Measurements from ENCODE around the gene TPGS1. TPM values are rescaled to one million over a fixed set of nuclear protein-coding genes. Genes with fewer than 3 reads are reported as not detected.

TPGS1 gene
- total RNA-seq, 2 experiments from 2014 or later, result 6.4 to 8.4 TPM

DNA sequence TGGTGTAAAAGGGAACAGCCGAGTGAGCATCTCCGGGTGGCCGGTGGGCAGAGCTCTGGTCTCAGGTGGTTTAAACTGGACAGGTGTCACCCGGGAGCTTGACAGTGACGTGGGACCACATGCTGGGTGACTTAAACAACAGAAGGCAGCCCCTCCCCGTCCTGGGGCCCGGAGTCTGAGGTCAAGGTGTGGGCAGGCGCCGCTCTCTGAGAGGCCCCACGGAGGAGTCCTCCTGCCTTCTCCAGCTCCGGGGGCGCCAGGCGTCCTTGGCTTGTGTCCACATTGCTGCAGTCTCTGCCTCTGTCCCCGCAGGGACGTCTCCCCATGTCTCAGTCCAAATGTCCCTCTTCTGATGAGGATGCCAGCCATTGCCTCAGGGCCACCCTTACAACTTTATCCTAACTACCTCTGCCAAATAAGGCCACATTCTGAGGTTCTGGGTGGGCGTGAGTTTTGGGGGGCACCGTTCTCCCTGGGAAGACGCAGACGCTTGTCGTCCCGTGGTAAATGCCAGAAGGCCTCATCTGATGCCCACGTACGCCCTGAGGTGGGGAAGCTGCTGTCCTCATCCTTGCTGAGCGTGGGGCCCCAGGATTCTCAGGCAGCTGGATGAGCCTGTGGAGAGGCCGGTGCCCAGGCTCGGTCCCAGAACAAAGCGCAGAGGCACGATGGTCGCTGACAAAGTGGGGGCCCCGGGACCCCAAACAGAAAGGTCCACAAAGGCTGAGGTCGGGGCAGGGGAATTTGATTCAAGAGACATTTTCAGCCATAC is 49.5 kb downstream of the TPGS1 start:
- no peak for DNase-seq
- intact Hi-C loops (cut with DNase I, micrococcal nuclease), result no loop called here
- H3K9me3 Mint-ChIP-seq (ENCODE audit: low read depth), result no peaks in the 10 kb centered on the region
- H3K27ac Mint-ChIP-seq, result no peak overlapping the region
- CTCF ChIA-PET, result no interaction called here
- POLR2A ChIA-PET, result no interaction called here
- no peaks in the 10 kb centered on the region for H3K36me3 Mint-ChIP-seq (ENCODE audit: low read depth)
- no peaks in the 10 kb centered on the region for H3K27me3 Mint-ChIP-seq
- ATAC-seq, result no peak
- H3K4me3 Mint-ChIP-seq, result no peak overlapping the region
- H3K4me1 Mint-ChIP-seq, result no peaks in the 10 kb centered on the region

DNA sequence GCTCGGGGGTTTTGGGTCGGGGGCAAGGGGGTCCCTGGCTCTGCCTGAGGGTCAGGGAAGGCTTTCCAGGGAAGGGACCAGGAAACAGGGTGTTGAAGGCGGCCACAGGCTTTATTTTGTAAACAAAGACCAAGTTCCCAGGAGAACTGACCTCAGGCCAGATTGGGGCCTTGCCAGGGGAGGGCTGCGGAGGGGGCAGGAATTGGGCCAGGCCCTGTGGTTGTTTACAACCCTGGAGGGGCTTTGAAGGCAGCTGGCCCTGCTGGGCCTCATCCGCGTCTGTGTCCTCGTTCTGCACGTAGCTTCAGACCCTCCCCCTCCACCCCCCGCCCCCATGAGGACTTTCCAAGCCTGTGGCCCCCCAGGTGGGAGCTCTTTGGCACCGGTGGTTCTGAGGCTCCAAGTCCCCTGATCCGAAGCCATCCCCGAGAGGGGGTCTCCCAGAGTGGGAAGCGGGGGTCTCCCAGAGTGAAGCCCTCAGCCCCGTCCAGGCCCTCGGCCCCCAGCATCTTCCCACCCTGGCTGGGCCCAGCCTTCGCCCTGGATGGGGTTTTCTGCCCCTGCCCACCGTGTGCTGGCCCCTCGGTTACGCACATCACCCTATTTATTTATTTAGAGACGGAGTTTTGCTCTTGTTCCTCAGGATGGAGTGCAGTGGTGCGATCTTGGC is 51.6 kb downstream of the TPGS1 start:
- intact Hi-C loops (cut with DNase I, micrococcal nuclease), result no loop called here
- POLR2A ChIA-PET, result no interaction called here
- Mint-ChIP-seq H3K27me3 (no peaks in the 10 kb centered on the region), H3K27ac (no peak overlapping the region), H3K4me1 (no peaks in the 10 kb centered on the region), H3K4me3 (no peak overlapping the region), H3K9me3 (ENCODE audit: low read depth) (no peaks in the 10 kb centered on the region), H3K36me3 (ENCODE audit: low read depth) (no peaks in the 10 kb centered on the region)
- ATAC-seq (no peak), DNase-seq (no peak)
- CTCF ChIA-PET, result no interaction called here

DNA sequence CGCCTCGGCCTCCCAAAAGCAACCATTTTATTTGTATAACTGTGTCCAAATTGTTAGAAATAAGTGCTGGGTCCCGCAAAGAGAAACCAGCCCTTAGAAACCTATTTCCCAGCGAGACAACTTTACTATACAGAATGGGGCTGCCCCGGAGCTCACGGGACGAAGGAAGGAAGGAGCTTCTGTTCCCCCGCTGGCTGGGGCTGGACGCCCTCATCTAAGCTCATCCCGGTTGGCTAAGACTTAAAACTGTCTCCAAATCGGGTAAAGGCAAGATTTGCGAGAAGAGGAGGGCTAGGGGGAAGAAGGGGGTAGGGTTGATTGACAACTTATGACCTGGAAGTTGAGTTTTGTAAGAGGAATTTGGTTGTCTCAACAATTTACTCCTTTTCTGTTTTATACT is 52.8 kb downstream of the TPGS1 start:
- DNase-seq (no peak), ATAC-seq (no peak)
- ChIA-PET CTCF (interaction anchor here (0.8 kb wide), 1 partner anchor 110 kb away, joined by 3 read pairs; no protein-coding TSS in a partner anchor), POLR2A (no interaction called here)
- Mint-ChIP-seq H3K9me3 (ENCODE audit: low read depth) (no peaks in the 10 kb centered on the region), H3K27me3 (no peaks in the 10 kb centered on the region), H3K4me3 (no peak overlapping the region), H3K27ac (no peak overlapping the region), H3K36me3 (ENCODE audit: low read depth) (no peaks in the 10 kb centered on the region), H3K4me1 (no peaks in the 10 kb centered on the region)
- intact Hi-C loops (cut with DNase I, micrococcal nuclease), result no loop called here

DNA sequence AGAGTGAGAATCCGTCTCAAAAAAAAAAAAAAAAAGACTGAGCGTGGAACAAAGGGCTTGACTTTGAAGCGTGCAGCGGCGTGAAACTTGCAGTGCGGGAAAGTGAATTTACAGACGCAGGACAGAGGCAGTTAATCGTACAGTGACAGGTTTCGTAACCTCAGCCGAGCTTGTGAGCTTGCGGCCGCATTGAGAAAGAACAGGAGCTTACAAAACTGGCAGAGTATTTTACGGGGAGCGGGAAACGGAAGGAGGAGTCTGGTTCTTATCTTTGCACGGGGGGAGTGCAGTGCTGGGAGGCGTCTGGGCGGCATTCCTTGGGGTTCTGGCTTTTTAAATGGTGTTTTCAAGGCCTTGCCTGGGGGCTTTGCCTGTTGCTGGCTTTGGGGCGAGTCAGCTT is 59.1 kb downstream of the TPGS1 start:
- Mint-ChIP-seq H3K4me1 (peaks cover 9% of the 10 kb centered on the region), H3K4me3 (no peak overlapping the region), H3K27ac (no peak overlapping the region), H3K9me3 (ENCODE audit: low read depth) (no peaks in the 10 kb centered on the region), H3K36me3 (ENCODE audit: low read depth) (peaks cover 3% of the 10 kb centered on the region), H3K27me3 (no peaks in the 10 kb centered on the region)
- ATAC-seq, result no peak
- intact Hi-C loops (cut with DNase I, micrococcal nuclease), result no loop called here
- ChIA-PET CTCF (no interaction called here), POLR2A (no interaction called here)
- no peak for DNase-seq

- POLR2A ChIA-PET, result no interaction called here
- H3K4me3 Mint-ChIP-seq, result no peak overlapping the region
- H3K27ac Mint-ChIP-seq, result no peak overlapping the region
- intact Hi-C loops (cut with DNase I, micrococcal nuclease), result no loop called here
- ATAC-seq (no peak), DNase-seq (no peak)
- H3K27me3 Mint-ChIP-seq, result no peaks in the 10 kb centered on the region
- CTCF ChIA-PET, result no interaction called here
- no peaks in the 10 kb centered on the region for H3K9me3 Mint-ChIP-seq (ENCODE audit: low read depth)
- peaks cover 11% of the 10 kb centered on the region for H3K4me1 Mint-ChIP-seq
- H3K36me3 Mint-ChIP-seq (ENCODE audit: low read depth), result peaks cover 3% of the 10 kb centered on the region
These were observed 59.5 kb downstream of the TPGS1 start for GRCh38 chr19:566844-567243.

- no peaks in the 10 kb centered on the region for H3K9me3 Mint-ChIP-seq (ENCODE audit: low read depth)
- H3K36me3 Mint-ChIP-seq (ENCODE audit: low read depth), result peaks cover 3% of the 10 kb centered on the region
- POLR2A ChIA-PET, result no interaction called here
- intact Hi-C loops (cut with DNase I, micrococcal nuclease), result no loop called here
- peaks cover 11% of the 10 kb centered on the region for H3K4me1 Mint-ChIP-seq
- no peaks in the 10 kb centered on the region for H3K27me3 Mint-ChIP-seq
- DNase-seq (no peak), ATAC-seq (no peak)
- H3K27ac Mint-ChIP-seq, result no peak overlapping the region
- CTCF ChIA-PET, result interaction anchor here (0.9 kb wide), 1 partner anchor 15 kb away, joined by 3 read pairs; no protein-coding TSS in a partner anchor
- H3K4me3 Mint-ChIP-seq, result no peak overlapping the region
These were observed 60.1 kb downstream of the TPGS1 start for GRCh38 chr19:567296-567900.

Other genes with a start within 250 kb of the TPGS1 start
- under 1 TPM; 0.37 to 0.42 TPM for gene PLPP2, start 216.1 kb upstream of the TPGS1 start, total RNA-seq
- 10 to 100 TPM; 21.2 to 24.6 TPM for gene MIER2, start 162.7 kb upstream of the TPGS1 start, total RNA-seq
- gene C2CD4C, start 98.3 kb upstream of the TPGS1 start, total RNA-seq, result under 1 TPM; 0.09 to 0.11 TPM
- gene SHC2, start 46.5 kb upstream of the TPGS1 start, total RNA-seq, result under 1 TPM in 1 of 2 experiments, not detected in 1; 0.21 TPM
- gene MADCAM1, start 11.0 kb upstream of the TPGS1 start, total RNA-seq, result under 1 TPM in 1 of 2 experiments, not detected in 1; 0.14 TPM
- 10 to 100 TPM; 36.7 to 41.5 TPM for gene CDC34, start 24.3 kb downstream of the TPGS1 start, total RNA-seq
- 10 to 100 TPM; 22.5 to 25.3 TPM for gene GZMM, start 36.6 kb downstream of the TPGS1 start, total RNA-seq
- 100 to 1,000 TPM; 165 to 175 TPM for gene BSG, start 65.1 kb downstream of the TPGS1 start, total RNA-seq
- under 1 TPM; 0.48 to 0.53 TPM for gene HCN2, start 82.4 kb downstream of the TPGS1 start, total RNA-seq
- 10 to 100 TPM; 69.0 to 77.4 TPM for gene POLRMT, start 126.0 kb downstream of the TPGS1 start, total RNA-seq
- gene FGF22, start 132.4 kb downstream of the TPGS1 start, total RNA-seq, result not detected
- 10 to 100 TPM; 83.0 to 91.3 TPM for gene RNF126, start 155.7 kb downstream of the TPGS1 start, total RNA-seq
- gene FSTL3, start 168.9 kb downstream of the TPGS1 start, total RNA-seq, result 10 to 100 TPM in 1 of 2 experiments, 1 to 10 TPM in 1; 8.5 to 10.1 TPM
- gene PRSS57, start 188.0 kb downstream of the TPGS1 start, total RNA-seq, result not detected
- gene PALM, start 201.4 kb downstream of the TPGS1 start, total RNA-seq, result under 1 TPM in 1 of 2 experiments, not detected in 1; 0.18 TPM
- gene MISP, start 243.6 kb downstream of the TPGS1 start, total RNA-seq, result under 1 TPM in 1 of 2 experiments, not detected in 1; 0.07 TPM